IMR-90 (cell line): ENCODE data around the gene CYFIP1. TPM values are rescaled to one million over a fixed set of nuclear protein-coding genes. Genes with fewer than 3 reads are reported as not detected.

ENCODE experiments used
- ATAC-seq: fragments of 200-7000 bp; cut with Tn5 transposase; 2 replicates; pipeline ENCODE4 v1.9.1; 2020; ENCODE audit warnings: low read depth, mild to moderate bottlenecking, moderate library complexity
- BruUV-seq: library from RNA; stranded (reverse); fragments of 400-500 nt; replicated peaks from 2 replicates; lab custom pipeline; 2021; lab: Mats Ljungman, UMichigan
- CTCF ChIA-PET: fragments of 300-600 bp; formaldehyde crosslinking; extraction: SDS; loops from one replicate; lab custom pipeline; 2021; ENCODE audit warnings: antibody characterized with exemption; lab: Yijun Ruan, JAX
- POLR2A ChIA-PET: fragments of 300-600 bp; sonication (Branson Sonifier 250); formaldehyde crosslinking; loops from one replicate; lab custom pipeline; 2022; ENCODE audit warnings: antibody characterized with exemption; ENCODE audit not compliant: unreplicated experiment; lab: Charles Lee
- DNase-seq: peaks from one replicate; pipeline ENCODE4 v3.0.0; 2013
- H2AFZ ChIP-seq: replicated peaks from 2 replicates; pipeline ENCODE3; 2013; ENCODE audit warnings: low read length, mild to moderate bottlenecking; ENCODE audit not compliant: poor library complexity
- H2AK5ac ChIP-seq: 2 replicates; pipeline ENCODE4 v1.6.1; 2013; ENCODE audit warnings: low read depth, low read length, inconsistent platforms
- H2AK9ac ChIP-seq: replicated peaks from 2 replicates; pipeline ENCODE3; 2013; ENCODE audit warnings: mild to moderate bottlenecking, low read depth, low read length, moderate library complexity; ENCODE audit not compliant: poor library complexity
- H2BK120ac ChIP-seq: 2 replicates; pipeline ENCODE4 v1.6.1; 2013; ENCODE audit warnings: low read depth, low read length, inconsistent platforms
- H2BK15ac ChIP-seq: 3 replicates; pipeline ENCODE4 v1.6.1; 2013; ENCODE audit warnings: low read depth, low read length, inconsistent platforms
- H2BK20ac ChIP-seq: 2 replicates; pipeline ENCODE4 v1.6.1; 2013; ENCODE audit warnings: low read depth, mild to moderate bottlenecking, inconsistent platforms, low read length, moderate library complexity
- H2BK5ac ChIP-seq: 2 replicates; pipeline ENCODE4 v1.6.1; 2013; ENCODE audit warnings: mild to moderate bottlenecking, low read depth, low read length, inconsistent platforms; ENCODE audit not compliant: poor library complexity, severe bottlenecking
- H3K14ac ChIP-seq: replicated peaks from 2 replicates; pipeline ENCODE4 v1.6.1; 2013; ENCODE audit warnings: low read depth, low read length, inconsistent platforms
- H3K18ac ChIP-seq: 2 replicates; pipeline ENCODE4 v1.6.1; 2013; ENCODE audit warnings: low read depth, low read length, control low read depth
- H3K23ac ChIP-seq: 2 replicates; pipeline ENCODE4 v1.6.1; 2013; ENCODE audit warnings: low read depth, low read length, inconsistent platforms
- H3K27ac ChIP-seq: 2 replicates; pipeline ENCODE4 v1.5.1; 2013; ENCODE audit warnings: mild to moderate bottlenecking, control low read depth, low read length; ENCODE audit not compliant: insufficient read depth
- H3K27me3 ChIP-seq: 2 replicates; pipeline ENCODE4 v1.6.1; 2013; ENCODE audit warnings: low read length; ENCODE audit not compliant: control insufficient read depth, insufficient read depth
- H3K36me3 ChIP-seq: 2 replicates; pipeline ENCODE4 v1.6.1; 2013; ENCODE audit warnings: low read length, mixed read lengths; ENCODE audit not compliant: control insufficient read depth, insufficient read depth
- H3K4ac ChIP-seq: 2 replicates; pipeline ENCODE4 v1.6.1; 2013; ENCODE audit warnings: low read depth, low read length, inconsistent platforms
- H3K4me1 ChIP-seq: 2 replicates; pipeline ENCODE4 v1.6.1; 2013; ENCODE audit warnings: low read length, mixed read lengths; ENCODE audit not compliant: control insufficient read depth, insufficient read depth
- H3K4me2 ChIP-seq: 2 replicates; pipeline ENCODE4 v1.6.1; 2013; ENCODE audit warnings: low read depth, mild to moderate bottlenecking, control low read depth, low read length, moderate library complexity
- H3K4me3 ChIP-seq: 2 replicates; pipeline ENCODE4 v1.5.1; 2013; ENCODE audit warnings: low read depth, mild to moderate bottlenecking, control low read depth, low read length, moderate library complexity; ENCODE audit not compliant: insufficient read depth
- H3K56ac ChIP-seq: 2 replicates; pipeline ENCODE4 v1.6.1; 2013; ENCODE audit warnings: low read length, inconsistent platforms; ENCODE audit not compliant: insufficient read depth; ENCODE audit errors: extremely low read depth
- H3K79me1 ChIP-seq, 2 experiments: 2 replicates each; pipeline ENCODE4 v1.6.1; 2013; ENCODE audit warnings: low read length in 2 of 2, inconsistent platforms in 1 of 2, low read depth in 1 of 2
- H3K9ac ChIP-seq: 2 replicates; pipeline ENCODE4 v1.6.1; 2013; ENCODE audit warnings: low read depth, low read length, control low read depth
- H3K9me1 ChIP-seq: 2 replicates; pipeline ENCODE4 v1.6.1; 2013; ENCODE audit warnings: low read length, inconsistent platforms; ENCODE audit not compliant: insufficient read depth
- H3K9me3 ChIP-seq: 2 replicates; pipeline ENCODE4 v1.6.1; 2013; ENCODE audit warnings: low read length; ENCODE audit not compliant: control insufficient read depth, insufficient read depth
- H4K20me1 ChIP-seq: 2 replicates; pipeline ENCODE4 v1.6.1; 2013; ENCODE audit warnings: low read length, inconsistent platforms; ENCODE audit not compliant: insufficient read depth
- H4K5ac ChIP-seq: 2 replicates; pipeline ENCODE4 v1.6.1; 2013; ENCODE audit warnings: mild to moderate bottlenecking, low read depth, low read length, control low read depth
- H4K8ac ChIP-seq, 2 experiments: 2 replicates each; pipeline ENCODE4 v1.6.1; 2013; ENCODE audit warnings: low read depth in 2 of 2, low read length in 2 of 2, control low read depth in 1 of 2, inconsistent platforms in 1 of 2
- H4K91ac ChIP-seq: 2 replicates; pipeline ENCODE4 v1.6.1; 2013; ENCODE audit warnings: low read depth, low read length, inconsistent platforms; ENCODE audit not compliant: insufficient read depth
- BHLHE40 ChIP-seq: fragments of 150-350 bp; IDR thresholded peaks from 2 replicates; pipeline ENCODE4 v1.6.1; 2016; ENCODE audit warnings: mild to moderate bottlenecking, low read depth, low read length
- CHD1 ChIP-seq: IDR thresholded peaks from 2 replicates; pipeline ENCODE4 v1.6.1; 2012; ENCODE audit warnings: low read depth, low read length, improper control_type of control experiment
- FOS ChIP-seq: fragments of 150-350 bp; IDR thresholded peaks from 2 replicates; pipeline ENCODE4 v1.6.1; 2016; ENCODE audit warnings: low read depth, low read length
- MAFK ChIP-seq: IDR thresholded peaks from 2 replicates; pipeline ENCODE4 v1.6.1; 2012; ENCODE audit warnings: low read depth, low read length, improper control_type of control experiment
- MXI1 ChIP-seq: IDR thresholded peaks from 2 replicates; pipeline ENCODE4 v1.6.1; 2012; ENCODE audit warnings: low read depth, mild to moderate bottlenecking, low read length, moderate library complexity, borderline replicate concordance
- NFE2L2 ChIP-seq: fragments of 150-350 bp; IDR thresholded peaks from 2 replicates; pipeline ENCODE4 v1.6.1; 2016; ENCODE audit warnings: low read depth, mild to moderate bottlenecking, low read length
- RFX5 ChIP-seq: IDR thresholded peaks from 2 replicates; pipeline ENCODE4 v1.8.0; 2012; ENCODE audit warnings: low read depth, mild to moderate bottlenecking, low read length, moderate library complexity
- SMC3 ChIP-seq: fragments of 150-350 bp; IDR thresholded peaks from 2 replicates; pipeline ENCODE4 v1.6.1; 2016; ENCODE audit warnings: low read depth, mild to moderate bottlenecking, antibody characterized with exemption, low read length, moderate library complexity
- WGBS, 2 experiments: methylation state at CpG; one replicate each; pipeline versions ENCODE4 v1.1.5 to v1.1.7; 2013; ENCODE audit warnings: missing lambda C conversion rate in 2 of 2; ENCODE audit not compliant: insufficient read length in 1 of 2; ENCODE audit errors: extremely low coverage in 2 of 2; 5-methylcytosine and 5-hydroxymethylcytosine counted together
- dilution Hi-C: fragments of 300-500 bp; cut with HindIII; formaldehyde crosslinking; loops from one replicate; pipeline ENCODE4 v1.14.3; 2018; ENCODE audit warnings: low sequenced_read_pairs; ENCODE audit not compliant: unreplicated experiment
- in situ Hi-C: fragments of 300-500 bp; cut with MboI; formaldehyde crosslinking; loops from 3 replicates; pipeline ENCODE4 v1.14.3; 2019; ENCODE audit warnings: low sequenced_read_pairs, inconsistent platforms, mixed read lengths
- intact Hi-C: fragments of 100-400 bp; cut with micrococcal nuclease; formaldehyde crosslinking; loops from 2 replicates; pipeline ENCODE4 v1.10.0; 2022
- polyA plus RNA-seq, 3 experiments: library from polyadenylated mRNA; depleted of rRNA; stranded (reverse); fragments of >200 nt; gene quantifications; 2 replicates each; pipeline ENCODE4 v1.2.3, GENCODE V29; 2012; ENCODE audit warnings: low replicate concordance in 1 of 3
- total RNA-seq: library from RNA; depleted of rRNA; stranded (reverse); fragments of >200 nt; gene quantifications from 2 replicates; pipeline ENCODE4 v1.2.3, GENCODE V29; 2012
- TF ChIP-seq, protein P1 (sequence below): fragments of 150-350 bp; IDR thresholded peaks from 2 replicates; pipeline ENCODE4 v1.6.1; 2016; ENCODE audit warnings: low read depth, mild to moderate bottlenecking, low read length, moderate library complexity, borderline replicate concordance

CYFIP1 gene
- total and polyA plus RNA-seq, 2 of the 4 experiments (the other 2 are of a cell fraction), result 58.4 to 163 TPM

DNA sequence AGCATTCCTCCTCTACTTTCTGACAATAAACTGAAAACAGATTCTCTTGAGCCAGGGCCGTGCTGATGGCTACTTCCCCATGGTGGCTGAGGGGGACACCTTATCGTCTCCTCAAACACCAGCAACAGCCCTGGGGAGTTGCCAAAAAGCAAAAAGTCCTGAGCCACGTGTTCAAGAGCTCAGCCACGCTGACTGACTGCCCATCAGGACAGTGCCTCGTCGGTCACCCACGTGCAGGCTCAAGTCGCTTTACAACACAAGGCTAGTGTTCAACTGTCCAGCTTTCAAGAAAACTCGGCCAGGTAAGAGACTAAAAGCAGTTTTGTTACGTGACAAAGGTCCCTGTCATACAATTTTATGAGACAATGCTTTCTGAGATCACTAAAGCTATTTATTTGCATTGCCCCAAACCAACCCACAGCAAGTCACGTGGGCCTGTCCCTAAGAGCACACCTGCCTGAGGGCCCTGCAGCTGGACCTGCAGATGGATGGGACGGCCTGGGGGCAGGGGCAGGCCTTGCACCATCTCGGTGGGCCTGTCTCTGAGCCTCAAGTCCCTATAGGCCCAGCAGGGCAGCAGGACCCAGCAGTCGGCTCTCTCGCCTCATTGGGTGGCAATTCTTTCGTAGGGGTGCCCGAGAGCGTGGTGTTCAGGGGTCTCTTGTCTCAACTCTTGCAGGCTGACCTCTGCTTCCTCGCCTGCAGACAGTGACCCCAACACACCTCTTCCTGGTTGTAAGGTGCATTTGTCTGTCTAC lies 99.0 kb downstream of the CYFIP1 start:
- in situ Hi-C loops, result no loop called here
- H3K4me3 ChIP-seq, result no peak overlapping the region
- BruUV-seq, result no TSS peak
- H3K27ac ChIP-seq, result no peak overlapping the region
- intact Hi-C loops, result no loop called here
- no peak for ATAC-seq
- no peak overlapping the region for H2AFZ ChIP-seq
- H4K5ac ChIP-seq, result no peak overlapping the region
- 97% methylated on average over 10 of the region's 19 CpGs; no CpG with 5 or more reads in 1 of the 2 experiments for WGBS, 2 experiments
- TF ChIP-seq MXI1, result no peak
- no peak for TF ChIP-seq FOS
- no peak for TF ChIP-seq NFE2L2
- no peak for TF ChIP-seq MAFK
- no peak for TF ChIP-seq BHLHE40
- TF ChIP-seq, protein P1, sequence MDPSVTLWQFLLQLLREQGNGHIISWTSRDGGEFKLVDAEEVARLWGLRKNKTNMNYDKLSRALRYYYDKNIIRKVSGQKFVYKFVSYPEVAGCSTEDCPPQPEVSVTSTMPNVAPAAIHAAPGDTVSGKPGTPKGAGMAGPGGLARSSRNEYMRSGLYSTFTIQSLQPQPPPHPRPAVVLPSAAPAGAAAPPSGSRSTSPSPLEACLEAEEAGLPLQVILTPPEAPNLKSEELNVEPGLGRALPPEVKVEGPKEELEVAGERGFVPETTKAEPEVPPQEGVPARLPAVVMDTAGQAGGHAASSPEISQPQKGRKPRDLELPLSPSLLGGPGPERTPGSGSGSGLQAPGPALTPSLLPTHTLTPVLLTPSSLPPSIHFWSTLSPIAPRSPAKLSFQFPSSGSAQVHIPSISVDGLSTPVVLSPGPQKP, result no peak
- no peak for TF ChIP-seq CHD1
- TF ChIP-seq SMC3, result no peak
- TF ChIP-seq RFX5, result no peak
- H3K18ac ChIP-seq, result no peak overlapping the region
- H2BK20ac ChIP-seq, result no peak overlapping the region
- no peak overlapping the region for H3K56ac ChIP-seq
- H3K4me1 ChIP-seq, result no peaks in the 10 kb centered on the region
- no peak overlapping the region for H2BK15ac ChIP-seq
- peaks cover 47% of the 10 kb centered on the region for H3K36me3 ChIP-seq
- dilution Hi-C loops, result no loop called here
- H4K91ac ChIP-seq, result no peak overlapping the region
- peaks cover 14% of the 10 kb centered on the region; the same call in 1 of the 2 replicates for H4K20me1 ChIP-seq
- H3K27me3 ChIP-seq, result no peaks in the 10 kb centered on the region
- no peak overlapping the region for H3K9ac ChIP-seq
- no peak overlapping the region for H2BK5ac ChIP-seq
- no peak overlapping the region for H2AK9ac ChIP-seq
- peaks cover 23% of the 10 kb centered on the region; the same call in 1 of the 2 replicates for H3K9me1 ChIP-seq
- ChIA-PET CTCF (no interaction called here), POLR2A (no interaction called here)
- DNase-seq, result no peak
- no peak overlapping the region for H3K23ac ChIP-seq
- no peak overlapping the region for H2AK5ac ChIP-seq
- H4K8ac ChIP-seq, result no peak overlapping the region
- no peak overlapping the region for H2BK120ac ChIP-seq
- H3K4me2 ChIP-seq, result no peak overlapping the region
- H3K9me3 ChIP-seq, result peaks cover 3% of the 10 kb centered on the region; the same call in 1 of the 2 replicates
- H3K4ac ChIP-seq, result no peak overlapping the region
- peaks cover 10 to 30% of the 10 kb centered on the region in 2 experiments for H3K79me1 ChIP-seq
- H3K14ac ChIP-seq, result no peak overlapping the region
